MM.1S (cell line): ENCODE measurements around the gene SNTB2.

Experiments
- DNase-seq: peaks from one replicate; pipeline ENCODE4 v3.0.0-alpha.2; 2015
- H2AFZ ChIP-seq: fragments of 300-600 bp; sonication (generic); 2 replicates; pipeline ENCODE4 v1.6.0; 2016; ENCODE audit warnings: antibody characterized with exemption, low read length
- H3F3A ChIP-seq: fragments of 300-600 bp; sonication (generic); 2 replicates; pipeline ENCODE4 v1.6.1; 2016; ENCODE audit warnings: mild to moderate bottlenecking, antibody characterized with exemption, low read length, moderate library complexity, mixed read lengths; ENCODE audit not compliant: insufficient read depth
- H3K27ac ChIP-seq: fragments of 300-600 bp; sonication (generic); 2 replicates; pipeline ENCODE4 v1.5.1; 2016; ENCODE audit warnings: mild to moderate bottlenecking, low read length
- H3K27me3 ChIP-seq: fragments of 300-600 bp; sonication (generic); replicated peaks from 2 replicates; pipeline ENCODE4 v1.6.0; 2016; ENCODE audit warnings: low read length; ENCODE audit not compliant: insufficient read depth
- H3K36me3 ChIP-seq: fragments of 300-600 bp; sonication (generic); replicated peaks from 2 replicates; pipeline ENCODE4 v1.6.1; 2016; ENCODE audit warnings: mild to moderate bottlenecking, low read length, mixed read lengths; ENCODE audit not compliant: insufficient read depth
- H3K4me1 ChIP-seq: fragments of 300-600 bp; sonication (generic); 2 replicates; pipeline ENCODE4 v1.6.1; 2016; ENCODE audit warnings: low read length, mixed read lengths
- H3K4me2 ChIP-seq: fragments of 300-600 bp; sonication (generic); 2 replicates; pipeline ENCODE4 v1.6.0; 2016; ENCODE audit warnings: low read depth, low read length
- H3K4me3 ChIP-seq: fragments of 300-600 bp; sonication (generic); 2 replicates; pipeline ENCODE4 v1.5.1; 2016; ENCODE audit warnings: low read length, mixed read lengths
- H3K79me2 ChIP-seq: fragments of 300-600 bp; sonication (generic); 2 replicates; pipeline ENCODE4 v1.6.1; 2016; ENCODE audit warnings: mixed run types, low read length, mixed read lengths
- H3K9ac ChIP-seq: fragments of 300-600 bp; sonication (generic); 2 replicates; pipeline ENCODE4 v1.6.1; 2016; ENCODE audit warnings: low read length, mixed read lengths
- H3K9me2 ChIP-seq: fragments of 300-600 bp; sonication (generic); replicated peaks from 2 replicates; pipeline ENCODE4 v1.6.1; 2016; ENCODE audit warnings: mild to moderate bottlenecking, low read length, mixed read lengths; ENCODE audit not compliant: insufficient read depth
- H3K9me3 ChIP-seq: fragments of 300-600 bp; sonication (generic); replicated peaks from 2 replicates; pipeline ENCODE4 v1.6.1; 2016; ENCODE audit warnings: mild to moderate bottlenecking, low read length, mixed read lengths; ENCODE audit not compliant: insufficient read depth
- H4K20me1 ChIP-seq: fragments of 300-600 bp; sonication (generic); 2 replicates; pipeline ENCODE4 v1.6.1; 2016; ENCODE audit warnings: mild to moderate bottlenecking, low read length, moderate library complexity, mixed read lengths; ENCODE audit not compliant: insufficient read depth
- CTCF ChIP-seq: fragments of 300-600 bp; sonication (generic); IDR thresholded peaks from 2 replicates; pipeline ENCODE4 v1.5.1; 2016; ENCODE audit warnings: antibody characterized with exemption, low read length, mixed read lengths
- EZH2 ChIP-seq: fragments of 300-600 bp; sonication (generic); optimal IDR thresholded peaks from 2 replicates; pipeline ENCODE3; 2017; ENCODE audit warnings: low read depth, mild to moderate bottlenecking, antibody characterized with exemption, low read length, mixed read lengths
- EZH2phosphoT487 ChIP-seq: fragments of 300-600 bp; sonication (generic); IDR thresholded peaks from 2 replicates; pipeline ENCODE4 v1.6.1; 2018; ENCODE audit warnings: antibody characterized with exemption, low read length

Gene SNTB2

DNA sequence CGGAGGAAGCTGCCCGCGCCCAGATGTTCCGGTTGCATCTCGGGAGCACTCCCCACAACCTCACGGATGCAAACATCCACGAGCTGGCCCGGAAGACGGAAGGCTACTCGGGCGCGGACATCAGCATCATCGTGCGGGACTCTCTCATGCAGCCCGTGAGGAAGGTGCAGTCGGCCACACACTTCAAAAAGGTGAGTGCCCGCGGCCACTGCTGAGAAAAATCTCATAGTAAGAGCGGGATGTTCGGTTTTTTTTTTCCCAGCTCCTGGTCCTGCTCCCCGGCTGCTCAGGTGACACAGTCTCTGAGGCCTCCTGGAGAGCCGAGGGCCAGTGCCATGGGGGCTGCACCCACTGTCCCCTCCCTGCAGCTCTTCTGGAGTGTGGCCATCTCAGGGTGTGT is 134.1 kb downstream of the SNTB2 start:
- Histone ChIP-seq H3F3A (no peaks in the 10 kb centered on the region; the same call in 1 of the 2 replicates), H3K27me3 (no peaks in the 10 kb centered on the region), H3K4me3 (no peak overlapping the region), H3K27ac (no peak overlapping the region), H3K36me3 (peaks cover 33% of the 10 kb centered on the region), H3K79me2 (peaks cover 66% of the 10 kb centered on the region), H3K9ac (no peak overlapping the region), H3K4me2 (no peak overlapping the region), H3K9me2 (no peaks in the 10 kb centered on the region), H2AFZ (no peak overlapping the region), H4K20me1 (no peaks in the 10 kb centered on the region; the same call in 1 of the 2 replicates), H3K4me1 (no peaks in the 10 kb centered on the region), H3K9me3 (no peaks in the 10 kb centered on the region)
- no peak for DNase-seq
- TF ChIP-seq EZH2phosphoT487, result no peak
- TF ChIP-seq CTCF, result no peak
- no peak for TF ChIP-seq EZH2

- no peak for DNase-seq
- H3K36me3 ChIP-seq, result peaks cover 30% of the 10 kb centered on the region
- H4K20me1 ChIP-seq, result no peaks in the 10 kb centered on the region; the same call in 1 of the 2 replicates
- no peaks in the 10 kb centered on the region for H3K9me2 ChIP-seq
- TF ChIP-seq EZH2 (no peak), EZH2phosphoT487 (no peak), CTCF (no peak)
- H3K27ac ChIP-seq, result no peak overlapping the region
- no peaks in the 10 kb centered on the region for H3K9me3 ChIP-seq
- no peaks in the 10 kb centered on the region for H3K27me3 ChIP-seq
- no peak overlapping the region for H2AFZ ChIP-seq
- peaks cover 6% of the 10 kb centered on the region; the same call in 1 of the 2 replicates for H3F3A ChIP-seq
- H3K9ac ChIP-seq, result no peak overlapping the region
- 0 out of 2 replicates have a peak, but pooled peaks cover 2% of the 10 kb centered on the region for H3K4me1 ChIP-seq
- H3K4me2 ChIP-seq, result no peak overlapping the region
- peaks cover 68% of the 10 kb centered on the region for H3K79me2 ChIP-seq
- H3K4me3 ChIP-seq, result no peak overlapping the region
Measured at GRCh38 chr16:69322343-69322742, 135.4 kb downstream of the SNTB2 start.

GRCh38 chr16:69323415-69323814 is 136.5 kb downstream of the SNTB2 start:
- TF ChIP-seq EZH2phosphoT487 (no peak), EZH2 (no peak), CTCF (no peak)
- no peaks in the 10 kb centered on the region for H3K9me3 ChIP-seq
- H3K27me3 ChIP-seq, result no peaks in the 10 kb centered on the region
- peaks cover 8% of the 10 kb centered on the region; the same call in 1 of the 2 replicates for H3K4me1 ChIP-seq
- peaks cover 30% of the 10 kb centered on the region for H3K36me3 ChIP-seq
- H3K4me3 ChIP-seq, result no peak overlapping the region
- DNase-seq, result no peak
- peaks cover 6% of the 10 kb centered on the region; the same call in 1 of the 2 replicates for H3F3A ChIP-seq
- H3K27ac ChIP-seq, result no peak overlapping the region
- no peak overlapping the region for H2AFZ ChIP-seq
- H3K4me2 ChIP-seq, result no peak overlapping the region
- H4K20me1 ChIP-seq, result no peaks in the 10 kb centered on the region; the same call in 1 of the 2 replicates
- no peaks in the 10 kb centered on the region for H3K9me2 ChIP-seq
- H3K9ac ChIP-seq, result no peak overlapping the region
- peaks cover 74% of the 10 kb centered on the region for H3K79me2 ChIP-seq
